Measurements from ENCODE around the gene ALLC.

Gene ALLC

DNA sequence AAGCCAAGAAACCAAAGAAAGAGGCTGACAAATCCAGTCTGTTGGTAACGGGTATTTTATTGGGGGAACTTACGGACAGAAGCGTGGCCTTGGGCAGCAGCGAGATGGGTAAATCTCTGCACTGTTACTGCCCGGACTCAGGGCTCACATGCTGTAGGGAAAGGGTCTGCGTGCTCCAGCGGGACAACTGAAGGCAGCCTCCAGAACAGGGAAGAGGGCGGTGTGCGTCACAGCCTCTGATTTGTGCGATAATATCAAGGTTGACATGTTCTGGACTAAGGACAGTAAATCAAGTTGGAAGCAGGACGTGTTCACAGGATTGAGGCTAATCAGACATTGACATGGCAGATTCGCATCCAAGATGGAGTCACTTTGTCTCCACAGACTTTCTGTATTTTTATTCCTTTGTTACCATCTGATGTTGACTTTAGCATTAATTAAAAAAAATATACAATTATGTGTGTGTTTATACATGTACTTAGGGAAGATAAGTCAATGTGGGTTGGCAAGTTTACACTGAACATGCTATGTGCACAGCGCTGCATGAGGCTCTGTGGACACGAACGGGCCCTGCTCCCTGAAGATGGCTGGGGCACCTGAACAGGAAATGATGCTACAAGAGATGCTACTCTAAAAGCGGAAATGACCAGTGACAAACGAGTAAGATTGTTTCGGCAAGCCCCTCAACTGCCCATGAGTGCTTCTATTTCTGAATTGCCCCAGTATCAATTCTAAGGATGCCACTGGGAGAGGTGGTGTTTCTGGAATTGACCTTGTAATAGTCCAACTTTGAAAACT lies 22.7 kb downstream of the ALLC start:
- DNase-seq (ENCODE audit: low read depth), result no peak
- TF ChIP-seq CTCF (IDR thresholded peaks at IDR 0.05; ENCODE audit: low read length, missing control alignments), result no peak
- H3K4me3 ChIP-seq (replicated peaks; ENCODE audit: low read depth, low read length), result no peak overlapping the region

DNA sequence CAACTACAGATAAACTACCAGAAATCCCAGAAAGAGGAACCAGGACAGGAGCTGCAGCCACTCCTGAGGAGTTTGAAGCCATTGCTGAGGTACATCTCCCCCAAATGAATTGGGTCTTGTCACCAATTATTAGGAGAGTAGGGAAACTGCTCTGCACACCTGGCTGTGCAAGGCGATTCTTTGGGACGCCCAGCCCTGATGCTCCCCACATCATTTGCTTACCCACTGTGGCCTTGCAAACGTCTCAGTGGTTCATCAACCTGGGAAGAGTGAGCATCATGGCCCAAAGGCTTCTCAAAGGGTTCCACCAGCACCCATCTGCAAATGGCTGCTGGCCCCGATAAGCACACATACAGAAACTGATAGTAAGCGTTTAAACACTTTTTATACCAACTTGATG lies 23.6 kb downstream of the ALLC start:
- no peak for TF ChIP-seq CTCF (IDR thresholded peaks at IDR 0.05; ENCODE audit: low read length, missing control alignments)
- no peak overlapping the region for H3K4me3 ChIP-seq (replicated peaks; ENCODE audit: low read depth, low read length)
- no peak for DNase-seq (ENCODE audit: low read depth)

DNA sequence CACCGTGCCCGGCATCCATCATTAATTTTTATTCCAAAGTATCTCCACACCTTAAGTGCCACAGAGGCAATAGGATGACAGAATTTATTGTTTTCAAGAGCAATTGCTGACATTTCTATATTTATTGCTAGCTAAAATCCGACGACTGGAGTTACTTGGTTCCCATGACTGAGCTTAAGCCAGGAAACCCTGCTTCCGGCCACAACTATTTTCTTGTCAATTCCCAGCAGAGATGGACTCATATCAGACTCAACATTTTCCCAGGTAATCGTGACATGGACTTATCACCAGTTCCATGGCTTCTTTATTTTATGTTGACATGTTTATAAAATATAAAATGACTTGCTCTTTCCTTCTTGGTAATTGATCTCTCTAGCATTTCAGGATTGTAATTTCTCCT lies 24.8 kb downstream of the ALLC start:
- no peak for DNase-seq (ENCODE audit: low read depth)
- H3K4me3 ChIP-seq (replicated peaks; ENCODE audit: low read depth, low read length), result no peak overlapping the region
- TF ChIP-seq CTCF (IDR thresholded peaks at IDR 0.05; ENCODE audit: low read length, missing control alignments), result no peak

DNA sequence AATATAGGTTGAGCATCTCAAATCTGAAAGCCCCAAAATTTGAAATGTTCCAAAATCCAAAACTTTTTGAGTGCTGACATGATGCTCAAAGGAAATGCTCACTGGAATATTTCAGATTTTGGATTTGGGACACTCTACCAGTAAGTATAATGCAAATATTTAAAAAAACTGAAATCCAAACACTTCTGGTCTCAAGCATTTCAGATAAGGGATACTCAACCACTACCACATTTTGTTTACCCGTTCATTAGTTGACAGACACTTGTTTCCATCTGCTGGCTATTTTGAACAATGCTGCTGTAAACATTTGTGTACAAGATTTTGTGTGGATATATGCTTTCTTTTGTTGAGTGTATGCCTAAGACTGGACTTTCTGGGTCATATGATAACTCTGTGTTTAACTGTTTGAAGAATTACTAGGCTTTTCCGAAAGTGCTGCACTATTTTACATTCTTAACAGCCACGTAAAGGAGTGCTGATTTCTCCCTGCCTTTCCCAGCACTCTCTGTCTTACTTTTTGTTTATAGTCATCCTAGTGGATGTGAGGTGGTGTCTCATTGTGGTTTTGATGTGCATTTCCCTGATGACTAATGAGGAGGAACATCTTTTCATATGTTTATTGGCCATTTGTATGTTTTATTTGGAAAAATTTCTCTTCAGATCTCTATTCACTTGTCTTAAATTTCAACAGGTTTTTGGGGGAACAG lies 25.9 kb downstream of the ALLC start:
- no peak for TF ChIP-seq CTCF (IDR thresholded peaks at IDR 0.05; ENCODE audit: low read length, missing control alignments)

DNA sequence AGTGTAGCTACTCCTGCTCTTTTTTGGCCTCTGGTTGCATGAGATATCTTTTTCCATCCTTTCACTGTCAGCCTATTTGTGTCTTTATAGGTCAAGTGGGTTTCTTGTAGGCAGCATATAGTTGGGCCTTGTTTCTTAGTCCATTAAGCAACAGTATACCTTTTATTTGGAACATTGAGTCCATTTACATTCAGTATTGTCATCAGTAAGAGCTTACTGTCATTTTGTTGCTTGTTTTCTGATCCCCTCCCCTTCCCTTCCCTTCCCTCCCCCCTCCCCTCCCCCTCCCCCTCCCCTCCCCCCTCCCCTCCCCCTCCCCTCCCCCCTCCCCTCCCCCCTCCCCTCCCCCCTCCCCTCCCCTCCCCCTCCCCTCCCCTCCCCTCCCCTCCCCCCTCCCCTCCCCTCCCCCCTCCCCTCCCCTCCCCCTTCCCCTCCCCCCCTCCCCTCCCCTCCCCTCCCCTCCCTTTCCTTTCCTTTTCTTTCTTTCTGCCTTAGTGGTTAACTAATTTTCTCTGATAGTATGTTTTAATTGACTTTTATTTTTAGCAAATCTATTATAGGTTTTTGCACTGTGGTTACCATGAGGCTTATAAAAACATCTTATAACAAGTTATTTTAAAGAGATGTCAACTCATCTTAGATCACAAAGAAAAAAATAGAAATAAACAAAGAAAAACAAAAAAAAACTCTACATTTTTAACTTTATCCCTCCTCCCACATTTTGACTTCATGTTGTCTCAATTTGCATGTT lies 32.2 kb downstream of the ALLC start:
- no peak for TF ChIP-seq CTCF (IDR thresholded peaks at IDR 0.05; ENCODE audit: low read length, missing control alignments)
- no peak overlapping the region for H3K4me3 ChIP-seq (replicated peaks; ENCODE audit: low read depth, low read length)
- peak; percentile 3 for DNase-seq (ENCODE audit: low read depth)

More for the DNA sequence above, 25.9 kb downstream of the ALLC start:
- DNase-seq (ENCODE audit: low read depth), result no peak
- H3K4me3 ChIP-seq (replicated peaks; ENCODE audit: low read depth, low read length), result no peak overlapping the region

DNA sequence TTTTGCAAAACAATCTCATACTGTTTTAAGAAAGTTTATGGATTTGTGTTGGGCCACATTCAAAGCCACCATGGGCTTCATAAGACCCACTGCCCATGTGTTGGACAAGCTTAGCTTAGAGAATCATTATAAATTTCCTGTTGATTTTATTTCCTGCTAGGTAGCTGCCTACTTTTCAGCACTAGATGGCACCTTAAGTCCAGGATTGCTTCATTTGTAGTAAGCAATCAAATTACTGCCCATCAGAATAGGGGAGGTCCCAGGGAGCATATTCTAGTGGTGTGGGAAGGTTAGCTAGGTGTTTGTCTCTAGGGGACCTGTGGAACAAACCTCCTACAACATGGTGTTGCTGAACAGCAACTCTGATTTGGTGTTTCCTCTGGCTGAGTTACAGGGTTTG lies 34.4 kb downstream of the ALLC start:
- peak; percentile 31 for TF ChIP-seq CTCF (IDR thresholded peaks at IDR 0.05; ENCODE audit: low read length, missing control alignments)
- peak; percentile 20 for DNase-seq (ENCODE audit: low read depth)
- no peak overlapping the region for H3K4me3 ChIP-seq (replicated peaks; ENCODE audit: low read depth, low read length)

All from fibroblast of pulmonary artery (primary cell).